Activated T-cell treated with anti-CD3 and anti-CD28 coated beads, Interleukin-2, amount 50 U/mL, for 24 hours (primary cell): ENCODE measurements around the gene KLHL6.
A peak's percentile ranks its signal among the peaks of the same experiment; 100 is the strongest.

ENCODE experiments used
- DNase-seq: peaks from one replicate; pipeline ENCODE4 v3.0.0-alpha.2; 2020
- H3K27ac Mint-ChIP-seq: 2 replicates; pipeline ENCODE4 v1.8.0; 2020; ENCODE audit warnings: mild to moderate bottlenecking, mixed read lengths
- H3K27me3 Mint-ChIP-seq: 2 replicates; pipeline ENCODE4 v1.8.0; 2020; ENCODE audit warnings: mixed read lengths
- H3K36me3 Mint-ChIP-seq: 2 replicates; pipeline ENCODE4 v1.8.0; 2020; ENCODE audit warnings: low read depth, mixed read lengths
- H3K4me1 Mint-ChIP-seq: 2 replicates; pipeline ENCODE4 v1.8.0; 2020; ENCODE audit warnings: low read depth, mixed read lengths
- H3K4me3 Mint-ChIP-seq: 2 replicates; pipeline ENCODE4 v1.8.0; 2020; ENCODE audit warnings: mild to moderate bottlenecking, moderate library complexity, mixed read lengths
- H3K9me3 Mint-ChIP-seq: 2 replicates; pipeline ENCODE4 v1.8.0; 2020; ENCODE audit warnings: mixed read lengths

Gene KLHL6

GRCh38 chr3:183555541-183556081 is at the start of gene KLHL6:
Gene KLHL6, minus strand, starts transcription at chr3:183555706. Its CDS starts 53 bp downstream, at chr3:183555653.
- H3K4me1 Mint-ChIP-seq = peaks cover 67% of the 10 kb centered on the region
- H3K36me3 Mint-ChIP-seq = peaks cover 35% of the 10 kb centered on the region
- peak within 1 kb of the TSS; percentile 94 for H3K4me3 Mint-ChIP-seq
- peak within 1 kb of the TSS; percentile 100 for H3K27ac Mint-ChIP-seq
- peak; percentile 79 for DNase-seq
- no peaks in the 10 kb centered on the region for H3K27me3 Mint-ChIP-seq
- H3K9me3 Mint-ChIP-seq = no peaks in the 10 kb centered on the region

GRCh38 chr3:183597959-183598358 is 42.5 kb upstream of the KLHL6 start:
- no peak overlapping the region for H3K27ac Mint-ChIP-seq
- peaks cover 6% of the 10 kb centered on the region for H3K36me3 Mint-ChIP-seq
- no peaks in the 10 kb centered on the region for H3K27me3 Mint-ChIP-seq
- no peak for DNase-seq
- peaks cover 3% of the 10 kb centered on the region for H3K4me1 Mint-ChIP-seq
- H3K9me3 Mint-ChIP-seq = peaks cover 15% of the 10 kb centered on the region
- H3K4me3 Mint-ChIP-seq = no peak overlapping the region

GRCh38 chr3:183594636-183595035 is 39.1 kb upstream of the KLHL6 start:
- Mint-ChIP-seq H3K4me3 (no peak overlapping the region), H3K27me3 (no peaks in the 10 kb centered on the region), H3K9me3 (peaks cover 15% of the 10 kb centered on the region), H3K27ac (no peak overlapping the region), H3K4me1 (peaks cover 15% of the 10 kb centered on the region), H3K36me3 (peaks cover 6% of the 10 kb centered on the region)
- DNase-seq = no peak

- Mint-ChIP-seq H3K9me3 (peaks cover 4% of the 10 kb centered on the region), H3K4me1 (peaks cover 23% of the 10 kb centered on the region)
Observed at GRCh38 chr3:183592821-183593220, 37.3 kb upstream of the KLHL6 start.

GRCh38 chr3:183591881-183592521 is 36.5 kb upstream of the KLHL6 start:
- Mint-ChIP-seq H3K4me1 (peaks cover 30% of the 10 kb centered on the region), H3K9me3 (no peaks in the 10 kb centered on the region), H3K4me3 (peak overlapping the region; percentile 15), H3K27me3 (no peaks in the 10 kb centered on the region), H3K36me3 (no peaks in the 10 kb centered on the region), H3K27ac (peak overlapping the region; percentile 58)
- no peak for DNase-seq

More at GRCh38 chr3:183592821-183593220, 37.3 kb upstream of the KLHL6 start:
- no peak overlapping the region for H3K27ac Mint-ChIP-seq
- H3K4me3 Mint-ChIP-seq = no peak overlapping the region
- peaks cover 2% of the 10 kb centered on the region for H3K36me3 Mint-ChIP-seq
- no peak for DNase-seq
- H3K27me3 Mint-ChIP-seq = no peaks in the 10 kb centered on the region

- H3K27ac Mint-ChIP-seq = no peak overlapping the region
- H3K27me3 Mint-ChIP-seq = no peaks in the 10 kb centered on the region
- H3K9me3 Mint-ChIP-seq = no peaks in the 10 kb centered on the region
- no peak for DNase-seq
- H3K4me1 Mint-ChIP-seq = peaks cover 39% of the 10 kb centered on the region
- no peaks in the 10 kb centered on the region for H3K36me3 Mint-ChIP-seq
- H3K4me3 Mint-ChIP-seq = no peak overlapping the region
Observed at GRCh38 chr3:183590442-183590841, 34.9 kb upstream of the KLHL6 start.

- H3K27ac Mint-ChIP-seq = peak overlapping the region; percentile 88
Observed at GRCh38 chr3:183587336-183587735, 31.8 kb upstream of the KLHL6 start.

GRCh38 chr3:183586477-183586876 is 31.0 kb upstream of the KLHL6 start:
- Mint-ChIP-seq H3K4me1 (peaks cover 26% of the 10 kb centered on the region), H3K27ac (no peak overlapping the region), H3K4me3 (no peak overlapping the region), H3K27me3 (no peaks in the 10 kb centered on the region), H3K9me3 (no peaks in the 10 kb centered on the region), H3K36me3 (no peaks in the 10 kb centered on the region)
- DNase-seq = no peak

More at GRCh38 chr3:183587336-183587735, 31.8 kb upstream of the KLHL6 start:
- no peaks in the 10 kb centered on the region for H3K9me3 Mint-ChIP-seq
- no peaks in the 10 kb centered on the region for H3K27me3 Mint-ChIP-seq
- no peaks in the 10 kb centered on the region for H3K36me3 Mint-ChIP-seq
- no peak overlapping the region for H3K4me3 Mint-ChIP-seq
- DNase-seq = no peak
- H3K4me1 Mint-ChIP-seq = peaks cover 35% of the 10 kb centered on the region

- Mint-ChIP-seq H3K9me3 (no peaks in the 10 kb centered on the region), H3K36me3 (no peaks in the 10 kb centered on the region), H3K4me1 (peaks cover 26% of the 10 kb centered on the region), H3K4me3 (no peak overlapping the region), H3K27ac (no peak overlapping the region), H3K27me3 (no peaks in the 10 kb centered on the region)
- no peak for DNase-seq
Observed at GRCh38 chr3:183584914-183585280, 29.4 kb upstream of the KLHL6 start.

GRCh38 chr3:183584246-183584913 is 28.9 kb upstream of the KLHL6 start:
- Mint-ChIP-seq H3K4me1 (peaks cover 26% of the 10 kb centered on the region), H3K27ac (no peak overlapping the region), H3K36me3 (no peaks in the 10 kb centered on the region), H3K4me3 (no peak overlapping the region), H3K9me3 (no peaks in the 10 kb centered on the region), H3K27me3 (no peaks in the 10 kb centered on the region)
- no peak for DNase-seq

- Mint-ChIP-seq H3K4me3 (no peak overlapping the region), H3K4me1 (peaks cover 28% of the 10 kb centered on the region), H3K36me3 (no peaks in the 10 kb centered on the region), H3K27me3 (no peaks in the 10 kb centered on the region), H3K27ac (no peak overlapping the region), H3K9me3 (no peaks in the 10 kb centered on the region)
- no peak for DNase-seq
Observed at GRCh38 chr3:183583331-183584245, 28.1 kb upstream of the KLHL6 start.

GRCh38 chr3:183582161-183582560 is 26.7 kb upstream of the KLHL6 start:
- Mint-ChIP-seq H3K4me1 (peaks cover 26% of the 10 kb centered on the region), H3K36me3 (no peaks in the 10 kb centered on the region), H3K27me3 (no peaks in the 10 kb centered on the region), H3K9me3 (no peaks in the 10 kb centered on the region), H3K27ac (no peak overlapping the region), H3K4me3 (no peak overlapping the region)
- DNase-seq = no peak

- H3K9me3 Mint-ChIP-seq = no peaks in the 10 kb centered on the region
- H3K4me3 Mint-ChIP-seq = no peak overlapping the region
- no peaks in the 10 kb centered on the region for H3K27me3 Mint-ChIP-seq
- peaks cover 22% of the 10 kb centered on the region for H3K4me1 Mint-ChIP-seq
- no peak overlapping the region for H3K27ac Mint-ChIP-seq
- DNase-seq = no peak
- no peaks in the 10 kb centered on the region for H3K36me3 Mint-ChIP-seq
Observed at GRCh38 chr3:183581496-183582155, 26.1 kb upstream of the KLHL6 start.
